Parathyroid adenoma (tissue), 2 donors: ENCODE data around the gene TSHZ2.

Experiments used
- H2AFZ ChIP-seq: fragments of 300-600 bp; sonication (generic); one replicate; pipeline ENCODE4 v1.7.0; 2017; ENCODE audit warnings: antibody characterized with exemption, mild to moderate bottlenecking
- H3K27ac ChIP-seq: fragments of 300-600 bp; sonication (generic); one replicate; pipeline ENCODE4 v1.7.0; 2017
- H3K27me3 ChIP-seq: fragments of 300-600 bp; sonication (generic); one replicate; pipeline ENCODE4 v1.7.0; 2017; ENCODE audit warnings: low read length; ENCODE audit not compliant: control insufficient read depth, insufficient read depth
- H3K36me3 ChIP-seq: fragments of 300-600 bp; sonication (generic); one replicate; pipeline ENCODE4 v1.7.0; 2017; ENCODE audit warnings: low read length; ENCODE audit not compliant: control insufficient read depth, insufficient read depth
- H3K4me1 ChIP-seq: fragments of 300-600 bp; sonication (generic); one replicate; pipeline ENCODE4 v1.7.0; 2017; ENCODE audit warnings: control low read depth
- H3K4me2 ChIP-seq: fragments of 300-600 bp; sonication (generic); one replicate; pipeline ENCODE4 v1.7.0; 2017; ENCODE audit warnings: low read length
- H3K4me3 ChIP-seq: fragments of 300-600 bp; sonication (generic); one replicate; pipeline ENCODE4 v1.7.0; 2017; ENCODE audit warnings: low read depth, low read length
- H3K79me2 ChIP-seq: fragments of 300-600 bp; sonication (generic); one replicate; pipeline ENCODE4 v1.7.0; 2017; ENCODE audit warnings: control low read depth
- H3K9ac ChIP-seq: fragments of 300-600 bp; sonication (generic); one replicate; pipeline ENCODE4 v1.7.0; 2017; ENCODE audit warnings: mild to moderate bottlenecking
- H3K9me3 ChIP-seq: fragments of 300-600 bp; sonication (generic); one replicate; pipeline ENCODE4 v1.7.0; 2017; ENCODE audit warnings: low read length; ENCODE audit not compliant: control insufficient read depth
- CTCF ChIP-seq: fragments of 300-600 bp; sonication (generic); IDR thresholded peaks from one replicate; pipeline ENCODE4 v1.7.0; 2017; ENCODE audit warnings: antibody characterized with exemption, mild to moderate bottlenecking
- donor health status: primary hyperparathyroidism.

Gene TSHZ2

GRCh38 chr20:53016071-53016470 lies 43.9 kb downstream of the TSHZ2 start:
- H3K9ac ChIP-seq, result no peak overlapping the region
- H3K4me3 ChIP-seq, result no peak overlapping the region
- H3K9me3 ChIP-seq, result no peaks in the 10 kb centered on the region
- H2AFZ ChIP-seq, result no peak overlapping the region
- H3K4me2 ChIP-seq, result no peak overlapping the region
- H3K36me3 ChIP-seq, result no peaks in the 10 kb centered on the region
- TF ChIP-seq CTCF, result no peak
- H3K27me3 ChIP-seq, result no peaks in the 10 kb centered on the region
- H3K4me1 ChIP-seq, result no peaks in the 10 kb centered on the region
- no peak overlapping the region for H3K27ac ChIP-seq
- H3K79me2 ChIP-seq, result no peaks in the 10 kb centered on the region

GRCh38 chr20:53016534-53017042 lies 44.4 kb downstream of the TSHZ2 start:
- TF ChIP-seq CTCF, result no peak
- Histone ChIP-seq H3K9ac (no peak overlapping the region), H3K27me3 (no peaks in the 10 kb centered on the region), H3K9me3 (no peaks in the 10 kb centered on the region), H3K4me1 (no peaks in the 10 kb centered on the region), H3K27ac (no peak overlapping the region), H3K4me2 (no peak overlapping the region), H3K4me3 (no peak overlapping the region), H3K79me2 (no peaks in the 10 kb centered on the region), H3K36me3 (no peaks in the 10 kb centered on the region), H2AFZ (no peak overlapping the region)

GRCh38 chr20:53017206-53017605 lies 45.0 kb downstream of the TSHZ2 start:
- TF ChIP-seq CTCF, result no peak
- H3K4me2 ChIP-seq, result no peak overlapping the region
- no peaks in the 10 kb centered on the region for H3K79me2 ChIP-seq

GRCh38 chr20:53019464-53019863 lies 47.3 kb downstream of the TSHZ2 start:
- Histone ChIP-seq H3K4me2 (no peak overlapping the region), H3K9me3 (no peaks in the 10 kb centered on the region), H3K79me2 (no peaks in the 10 kb centered on the region), H3K36me3 (no peaks in the 10 kb centered on the region), H3K27me3 (no peaks in the 10 kb centered on the region), H3K9ac (no peak overlapping the region), H2AFZ (no peak overlapping the region), H3K27ac (no peak overlapping the region), H3K4me1 (no peaks in the 10 kb centered on the region), H3K4me3 (no peak overlapping the region)
- TF ChIP-seq CTCF, result no peak

More at GRCh38 chr20:53017206-53017605, 45.0 kb downstream of the TSHZ2 start:
- Histone ChIP-seq H3K27me3 (no peaks in the 10 kb centered on the region), H3K4me1 (no peaks in the 10 kb centered on the region), H3K9me3 (no peaks in the 10 kb centered on the region), H3K36me3 (no peaks in the 10 kb centered on the region), H2AFZ (no peak overlapping the region), H3K27ac (no peak overlapping the region), H3K9ac (no peak overlapping the region), H3K4me3 (no peak overlapping the region)

GRCh38 chr20:53020376-53020775 lies 48.2 kb downstream of the TSHZ2 start:
- Histone ChIP-seq H3K27me3 (no peaks in the 10 kb centered on the region), H3K4me3 (no peak overlapping the region), H3K4me2 (no peak overlapping the region), H3K27ac (no peak overlapping the region), H2AFZ (no peak overlapping the region), H3K9ac (no peak overlapping the region), H3K36me3 (no peaks in the 10 kb centered on the region), H3K9me3 (no peaks in the 10 kb centered on the region), H3K4me1 (no peaks in the 10 kb centered on the region), H3K79me2 (no peaks in the 10 kb centered on the region)
- no peak for TF ChIP-seq CTCF
